Measurements from ENCODE around the gene TCF4.

The TCF4 gene

GRCh38 chr18:55306359-55307024 is 281.5 kb downstream of the TCF4 start:
- Histone ChIP-seq H3K9me2 (replicated peaks; ENCODE audit: control insufficient read depth, low read length) (no peaks in the 10 kb centered on the region), H3K27ac (ENCODE audit: low read depth, low read length) (no peak overlapping the region), H3K9me3 (ENCODE audit: control insufficient read depth, insufficient read depth, low read length) (no peaks in the 10 kb centered on the region), H3K4me1 (ENCODE audit: control insufficient read depth, low read length) (peaks cover 60% of the 10 kb centered on the region), H3K79me2 (ENCODE audit: control insufficient read depth, low read length) (peaks cover 98% of the 10 kb centered on the region), H3K4me3 (ENCODE audit: low read length) (no peak overlapping the region), H3K36me3 (ENCODE audit: control insufficient read depth, low read length) (peaks cover 32% of the 10 kb centered on the region), H4K20me1 (ENCODE audit: control insufficient read depth, insufficient read depth, low read depth, low read length) (peaks cover 26% of the 10 kb centered on the region), H3F3A (ENCODE audit: control insufficient read depth, insufficient read depth) (no peaks in the 10 kb centered on the region), H3K4me2 (ENCODE audit: low read length) (no peak overlapping the region), H3K27me3 (ENCODE audit: control insufficient read depth, low read length) (no peaks in the 10 kb centered on the region)
- TF ChIP-seq EZH2phosphoT487 (IDR thresholded peaks at IDR 0.05; ENCODE audit: borderline replicate concordance, low read length) (no peak), CTCF (IDR thresholded peaks at IDR 0.05; ENCODE audit: low read depth, low read length, poor library complexity, severe bottlenecking) (no peak)

- Histone ChIP-seq H3K4me1 (ENCODE audit: control insufficient read depth, low read length) (peaks cover 37% of the 10 kb centered on the region), H3K9me2 (replicated peaks; ENCODE audit: control insufficient read depth, low read length) (no peaks in the 10 kb centered on the region), H3K27ac (ENCODE audit: low read depth, low read length) (no peak overlapping the region), H3K9me3 (ENCODE audit: control insufficient read depth, insufficient read depth, low read length) (no peaks in the 10 kb centered on the region), H3K36me3 (ENCODE audit: control insufficient read depth, low read length) (peaks cover 16% of the 10 kb centered on the region), H3K4me3 (ENCODE audit: low read length) (no peak overlapping the region), H3F3A (ENCODE audit: control insufficient read depth, insufficient read depth) (no peaks in the 10 kb centered on the region), H3K4me2 (ENCODE audit: low read length) (no peak overlapping the region), H3K27me3 (ENCODE audit: control insufficient read depth, low read length) (no peaks in the 10 kb centered on the region), H3K79me2 (ENCODE audit: control insufficient read depth, low read length) (peaks cover 98% of the 10 kb centered on the region), H4K20me1 (ENCODE audit: control insufficient read depth, insufficient read depth, low read depth, low read length) (peaks cover 20% of the 10 kb centered on the region)
- TF ChIP-seq EZH2phosphoT487 (IDR thresholded peaks at IDR 0.05; ENCODE audit: borderline replicate concordance, low read length) (no peak), CTCF (IDR thresholded peaks at IDR 0.05; ENCODE audit: low read depth, low read length, poor library complexity, severe bottlenecking) (no peak)
Observed at GRCh38 chr18:55302167-55302833, 285.7 kb downstream of the TCF4 start.

GRCh38 chr18:55301824-55302166 is 286.2 kb downstream of the TCF4 start:
- Histone ChIP-seq H3K4me2 (ENCODE audit: low read length) (no peak overlapping the region), H3K9me3 (ENCODE audit: control insufficient read depth, insufficient read depth, low read length) (no peaks in the 10 kb centered on the region), H3K36me3 (ENCODE audit: control insufficient read depth, low read length) (peaks cover 19% of the 10 kb centered on the region), H3K9me2 (replicated peaks; ENCODE audit: control insufficient read depth, low read length) (no peaks in the 10 kb centered on the region), H3F3A (ENCODE audit: control insufficient read depth, insufficient read depth) (no peaks in the 10 kb centered on the region), H3K79me2 (ENCODE audit: control insufficient read depth, low read length) (peaks cover 98% of the 10 kb centered on the region), H3K27ac (ENCODE audit: low read depth, low read length) (no peak overlapping the region), H3K4me3 (ENCODE audit: low read length) (no peak overlapping the region), H3K27me3 (ENCODE audit: control insufficient read depth, low read length) (no peaks in the 10 kb centered on the region), H4K20me1 (ENCODE audit: control insufficient read depth, insufficient read depth, low read depth, low read length) (peaks cover 20% of the 10 kb centered on the region), H3K4me1 (ENCODE audit: control insufficient read depth, low read length) (peaks cover 32% of the 10 kb centered on the region)
- TF ChIP-seq CTCF (IDR thresholded peaks at IDR 0.05; ENCODE audit: low read depth, low read length, poor library complexity, severe bottlenecking) (no peak), EZH2phosphoT487 (IDR thresholded peaks at IDR 0.05; ENCODE audit: borderline replicate concordance, low read length) (no peak)

Measured in DOHH2 (cell line).